CD14-positive monocyte (primary cell): ENCODE data around the gene CFAP61. TPM values are rescaled to one million over a fixed set of nuclear protein-coding genes. Genes with fewer than 3 reads are reported as not detected.

Source experiments
- DNase-seq, 3 donors: peaks; one replicate each; pipeline ENCODE4 v3.0.0-alpha.2; 2011 to 2022
- H2AFZ ChIP-seq: 2 replicates; pipeline ENCODE4 v1.6.0; 2012; ENCODE audit warnings: mild to moderate bottlenecking, low read depth, low read length, inconsistent platforms; ENCODE audit not compliant: insufficient read depth, poor library complexity, severe bottlenecking
- H3K27ac ChIP-seq, 2 donors: 1 replicate in 1 of 2; 2 replicates in 1 of 2; pipeline ENCODE4 v1.5.1; 2012 to 2013; ENCODE audit warnings: low read length in 2 of 2, control low read depth in 1 of 2, inconsistent platforms in 1 of 2, low read depth in 1 of 2, mild to moderate bottlenecking in 1 of 2
- H3K27me3 ChIP-seq, 2 donors: one replicate each; pipeline versions ENCODE4 v1.6.0 to v1.6.1; 2011 to 2013; ENCODE audit warnings: low read length in 2 of 2; ENCODE audit not compliant: control insufficient read depth in 2 of 2, insufficient read depth in 2 of 2
- H3K36me3 ChIP-seq, 2 donors: replicated peaks in 1 of 2; 1 replicate in 1 of 2; 2 replicates in 1 of 2; pipeline versions ENCODE4 v1.5.1 to v1.6.1; 2012 to 2013; ENCODE audit warnings: low read length in 2 of 2, control low read depth in 1 of 2, inconsistent platforms in 1 of 2, mild to moderate bottlenecking in 1 of 2; ENCODE audit not compliant: insufficient read depth in 2 of 2, control insufficient read depth in 1 of 2
- H3K4me1 ChIP-seq, 2 donors: 1 replicate in 1 of 2; 2 replicates in 1 of 2; pipeline versions ENCODE4 v1.5.1 to v1.6.1; 2012 to 2013; ENCODE audit warnings: low read length in 2 of 2, control low read depth in 1 of 2, inconsistent platforms in 1 of 2, mild to moderate bottlenecking in 1 of 2, moderate library complexity in 1 of 2; ENCODE audit not compliant: insufficient read depth in 2 of 2, control insufficient read depth in 1 of 2
- H3K4me2 ChIP-seq: replicated peaks from 2 replicates; pipeline ENCODE3; 2012; ENCODE audit warnings: low read length, moderate library complexity, mild to moderate bottlenecking; ENCODE audit not compliant: poor library complexity, severe bottlenecking; ENCODE audit errors: extremely low read depth
- H3K4me3 ChIP-seq, 3 experiments: fragments of 200-600 bp in 1 of 3; sonication (generic) in 1 of 3; replicated peaks in 1 of 3; 1 replicate in 2 of 3; 2 replicates in 1 of 3; pipeline ENCODE4 v1.5.1; 2011 to 2013; ENCODE audit warnings: low read length in 3 of 3, mild to moderate bottlenecking in 3 of 3, control low read depth in 2 of 3, low read depth in 2 of 3, inconsistent platforms in 1 of 3, moderate library complexity in 1 of 3
- H3K79me2 ChIP-seq: 2 replicates; pipeline ENCODE4 v1.6.0; 2012; ENCODE audit warnings: mild to moderate bottlenecking, control low read depth, inconsistent platforms, low read length, moderate library complexity; ENCODE audit not compliant: insufficient read depth
- H3K9ac ChIP-seq: 2 replicates; pipeline ENCODE4 v1.6.0; 2017; ENCODE audit warnings: low read length, mild to moderate bottlenecking; ENCODE audit not compliant: insufficient read depth, poor library complexity, severe bottlenecking
- H3K9me3 ChIP-seq, 2 donors: replicated peaks in 1 of 2; 1 replicate in 1 of 2; 2 replicates in 1 of 2; pipeline versions ENCODE4 v1.5.1 to v1.6.1; 2012 to 2013; ENCODE audit warnings: low read length in 2 of 2, control low read depth in 1 of 2; ENCODE audit not compliant: control insufficient read depth in 1 of 2, insufficient read depth in 1 of 2
- H4K20me1 ChIP-seq: 2 replicates; pipeline ENCODE4 v1.6.0; 2012; ENCODE audit warnings: mild to moderate bottlenecking, low read length, control low read depth, moderate library complexity; ENCODE audit not compliant: insufficient read depth
- H3K27ac Mint-ChIP-seq, 7 donors: one replicate each; pipeline ENCODE4 v1.8.0; 2020; ENCODE audit warnings: mild to moderate bottlenecking in 7 of 7, mixed read lengths in 7 of 7, moderate library complexity in 6 of 7, inconsistent platforms in 2 of 7
- H3K27me3 Mint-ChIP-seq, 3 donors: one replicate each; pipeline ENCODE4 v1.8.0; 2021 to 2022; ENCODE audit warnings: low read depth in 3 of 3, mild to moderate bottlenecking in 3 of 3, mixed read lengths in 3 of 3, moderate library complexity in 3 of 3, inconsistent platforms in 1 of 3
- H3K36me3 Mint-ChIP-seq, 2 donors: one replicate each; pipeline ENCODE4 v1.8.0; 2020; ENCODE audit warnings: mixed read lengths in 2 of 2, inconsistent platforms in 1 of 2, mild to moderate bottlenecking in 1 of 2
- H3K4me1 Mint-ChIP-seq: one replicate; pipeline ENCODE4 v1.8.0; 2020; ENCODE audit warnings: mild to moderate bottlenecking, mixed read lengths
- H3K4me3 Mint-ChIP-seq, 2 donors: one replicate each; pipeline ENCODE4 v1.8.0; 2020; ENCODE audit warnings: mild to moderate bottlenecking in 2 of 2, mixed read lengths in 2 of 2, moderate library complexity in 1 of 2
- H3K9me3 Mint-ChIP-seq, 7 donors: one replicate each; pipeline ENCODE4 v1.8.0; 2020 to 2022; ENCODE audit warnings: mixed read lengths in 7 of 7, mild to moderate bottlenecking in 6 of 7, moderate library complexity in 6 of 7, inconsistent platforms in 2 of 7
- WGBS: methylation state at CpG from one replicate; pipeline ENCODE4 v1.1.5; 2013; ENCODE audit warnings: missing lambda C conversion rate; ENCODE audit not compliant: insufficient coverage; 5-methylcytosine and 5-hydroxymethylcytosine counted together
- intact Hi-C, 2 donors: fragments of 100-400 bp; cut with micrococcal nuclease; formaldehyde crosslinking; loops; one replicate each; pipeline versions ENCODE4 v1.15.0 to v1.15.1; 2023
- polyA plus RNA-seq, 3 donors: library from polyadenylated mRNA; depleted of rRNA in 1 of 3; unstranded in 2 of 3; stranded (reverse) in 1 of 3; fragments of 300-500 nt in 2 of 3; fragments of >200 nt in 1 of 3; fragmentation: Illumina TruSeq in 2 of 3; gene quantifications; 1 replicate in 2 of 3; 2 replicates in 1 of 3; pipeline ENCODE4 v1.2.3, GENCODE V29; 2012 to 2021
- TF ChIP-seq, protein P1 (sequence below): fragments of 200-600 bp; IDR thresholded peaks from one replicate; pipeline ENCODE4 v1.8.0; 2022; ENCODE audit warnings: antibody characterized with exemption, mild to moderate bottlenecking

CFAP61 gene
- polyA plus RNA-seq, 3 donors: not detected

DNA sequence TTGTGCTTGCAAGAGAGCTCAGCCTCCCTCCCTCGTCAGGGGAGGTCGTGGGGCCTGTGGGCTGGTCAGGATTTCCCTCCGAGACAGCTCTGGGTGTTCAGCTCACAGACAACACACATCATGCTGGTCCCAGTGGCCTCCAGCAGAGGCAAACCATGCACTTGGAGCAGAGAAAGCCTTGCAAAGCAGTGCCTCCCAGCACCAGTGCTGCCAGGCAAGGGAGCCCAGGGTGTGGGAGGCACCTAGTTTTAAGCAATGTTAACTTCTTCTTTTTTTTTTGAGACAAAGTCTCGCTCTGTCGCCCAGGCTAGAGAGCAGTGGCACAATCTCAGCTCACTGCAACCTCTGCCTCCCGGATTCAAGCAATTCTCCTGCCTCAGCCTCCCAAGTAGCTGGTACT, 281.5 kb downstream of the CFAP61 start:
- intact Hi-C loops: loop anchor here in 1 of 2 donors (5.0 kb wide), 1 partner anchor 67 kb away; no protein-coding TSS in a partner anchor
- H3K9me3 ChIP-seq: peaks cover 0 to 3% of the 10 kb centered on the region in 2 donors
- Mint-ChIP-seq H3K27me3 (peaks cover 0 to 2% (median 0%) of the 10 kb centered on the region in 3 donors), H3K27ac (peak overlapping the region; percentile 57 to 91 (median 87)), H3K36me3 (no peaks in the 10 kb centered on the region), H3K4me3 (peak overlapping the region; percentile 26 to 58), H3K4me1 (peaks cover 42% of the 10 kb centered on the region), H3K9me3 (peaks cover 0 to 11% (median 4%) of the 10 kb centered on the region in 7 donors)
- peak overlapping the region; percentile 29 for H2AFZ ChIP-seq
- H3K9ac ChIP-seq: no peak overlapping the region
- peak overlapping the region in 1 of 3 experiments; percentile 47 for H3K4me3 ChIP-seq
- H3K79me2 ChIP-seq: no peaks in the 10 kb centered on the region
- peaks cover 44 to 48% of the 10 kb centered on the region in 2 donors for H3K4me1 ChIP-seq
- peak overlapping the region; percentile 25 to 61 for H3K27ac ChIP-seq
- peak; percentile 44 to 57 (median 47) for DNase-seq
- peak overlapping the region; percentile 50 for H3K4me2 ChIP-seq
- no peaks in the 10 kb centered on the region for H3K36me3 ChIP-seq
- no peaks in the 10 kb centered on the region for H3K27me3 ChIP-seq
- no peaks in the 10 kb centered on the region for H4K20me1 ChIP-seq
- 17% methylated on average over 1 of the region's 6 CpGs for WGBS
- TF ChIP-seq, protein P1, sequence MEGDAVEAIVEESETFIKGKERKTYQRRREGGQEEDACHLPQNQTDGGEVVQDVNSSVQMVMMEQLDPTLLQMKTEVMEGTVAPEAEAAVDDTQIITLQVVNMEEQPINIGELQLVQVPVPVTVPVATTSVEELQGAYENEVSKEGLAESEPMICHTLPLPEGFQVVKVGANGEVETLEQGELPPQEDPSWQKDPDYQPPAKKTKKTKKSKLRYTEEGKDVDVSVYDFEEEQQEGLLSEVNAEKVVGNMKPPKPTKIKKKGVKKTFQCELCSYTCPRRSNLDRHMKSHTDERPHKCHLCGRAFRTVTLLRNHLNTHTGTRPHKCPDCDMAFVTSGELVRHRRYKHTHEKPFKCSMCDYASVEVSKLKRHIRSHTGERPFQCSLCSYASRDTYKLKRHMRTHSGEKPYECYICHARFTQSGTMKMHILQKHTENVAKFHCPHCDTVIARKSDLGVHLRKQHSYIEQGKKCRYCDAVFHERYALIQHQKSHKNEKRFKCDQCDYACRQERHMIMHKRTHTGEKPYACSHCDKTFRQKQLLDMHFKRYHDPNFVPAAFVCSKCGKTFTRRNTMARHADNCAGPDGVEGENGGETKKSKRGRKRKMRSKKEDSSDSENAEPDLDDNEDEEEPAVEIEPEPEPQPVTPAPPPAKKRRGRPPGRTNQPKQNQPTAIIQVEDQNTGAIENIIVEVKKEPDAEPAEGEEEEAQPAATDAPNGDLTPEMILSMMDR: no peak

DNA sequence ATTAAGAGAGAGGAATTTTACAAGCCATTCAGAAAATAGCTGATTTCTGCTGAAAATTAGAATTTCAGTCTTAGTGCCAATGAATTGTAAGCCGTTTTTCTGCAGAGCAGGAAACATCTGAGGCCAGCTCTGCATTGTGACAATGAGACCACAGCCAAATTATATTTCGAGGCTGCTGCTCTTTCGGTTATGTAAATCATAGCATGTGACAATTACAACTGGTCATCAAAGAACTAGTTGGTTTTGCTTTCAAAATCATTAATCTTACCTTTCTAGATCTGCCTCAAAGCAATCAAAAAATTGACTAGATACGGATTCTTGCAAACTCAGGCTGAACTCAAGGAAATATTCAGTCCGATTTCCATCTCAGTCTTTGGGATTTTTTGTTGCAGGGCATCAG, 282.2 kb downstream of the CFAP61 start:
- DNase-seq: peak in 1 of 3 donors; percentile 20
- Histone ChIP-seq H3K27ac (peak overlapping the region; percentile 25 to 61), H3K4me3 (peak overlapping the region in 1 of 3 experiments; percentile 47), H3K4me1 (peaks cover 44 to 48% of the 10 kb centered on the region in 2 donors), H3K9ac (no peak overlapping the region), H3K79me2 (no peaks in the 10 kb centered on the region), H3K4me2 (peak overlapping the region; percentile 50), H3K36me3 (no peaks in the 10 kb centered on the region), H3K27me3 (no peaks in the 10 kb centered on the region), H2AFZ (peak overlapping the region; percentile 6), H3K9me3 (peaks cover 0 to 3% of the 10 kb centered on the region in 2 donors), H4K20me1 (no peaks in the 10 kb centered on the region)
- Mint-ChIP-seq H3K27ac (peak overlapping the region; percentile 57 to 91 (median 87)), H3K4me3 (peak overlapping the region; percentile 42 to 58), H3K27me3 (no peaks in the 10 kb centered on the region), H3K36me3 (no peaks in the 10 kb centered on the region), H3K9me3 (peaks cover 0 to 11% (median 4%) of the 10 kb centered on the region in 7 donors), H3K4me1 (peaks cover 42% of the 10 kb centered on the region)
- WGBS: 22% methylated on average over 3 of the region's 5 CpGs
- TF ChIP-seq, protein P1: no peak
- intact Hi-C loops: loop anchor here in 1 of 2 donors (5.0 kb wide), 1 partner anchor 67 kb away; no protein-coding TSS in a partner anchor
